H1 (cell line): ENCODE measurements around the gene CAMK2A. TPM values are rescaled to one million over a fixed set of nuclear protein-coding genes. Genes with fewer than 3 reads are reported as not detected.

Experiments used
- CTCF ChIA-PET: fragments of 300-600 bp; sonication (Branson Sonifier 250); formaldehyde crosslinking; loops from one replicate; lab custom pipeline; 2021; ENCODE audit not compliant: partially characterized antibody; lab: Charles Lee
- POLR2A ChIA-PET: fragments of 300-600 bp; sonication (Branson Sonifier 250); formaldehyde crosslinking; loops from one replicate; lab custom pipeline; 2021; ENCODE audit warnings: inconsistent platforms; ENCODE audit not compliant: partially characterized antibody; lab: Charles Lee
- DNase-seq, 2 experiments: peaks; one replicate each; pipeline versions ENCODE4 v3.0.0 to v3.0.0-alpha.2; 2010 to 2022; ENCODE audit warnings: low spot score in 2 of 2, low read depth in 1 of 2, mixed read lengths in 1 of 2
- FAIRE-seq: peaks from 2 replicates; lab custom pipeline; 2011; peaks lifted over from hg19 to GRCh38; lab: Jason Lieb, UNC
- H2AFZ ChIP-seq: 2 replicates; pipeline ENCODE4 v1.8.1; 2012; ENCODE audit warnings: low read length, inconsistent platforms
- H2AK5ac ChIP-seq: 2 replicates; pipeline ENCODE4 v1.6.1; 2013; ENCODE audit warnings: low read depth, low read length
- H2BK120ac ChIP-seq: replicated peaks from 2 replicates; pipeline ENCODE3; 2013; ENCODE audit warnings: low read depth, low read length, inconsistent platforms
- H2BK12ac ChIP-seq: 2 replicates; pipeline ENCODE4 v1.6.1; 2013; ENCODE audit warnings: low read depth, low read length
- H2BK15ac ChIP-seq: 2 replicates; pipeline ENCODE4 v1.6.1; 2013; ENCODE audit warnings: low read length
- H2BK20ac ChIP-seq: 2 replicates; pipeline ENCODE4 v1.6.1; 2013; ENCODE audit warnings: low read length
- H2BK5ac ChIP-seq: 2 replicates; pipeline ENCODE4 v1.6.1; 2013; ENCODE audit warnings: low read depth, low read length
- H3K14ac ChIP-seq: 2 replicates; pipeline ENCODE4 v1.6.1; 2013; ENCODE audit warnings: inconsistent platforms; ENCODE audit not compliant: insufficient read length
- H3K18ac ChIP-seq: 2 replicates; pipeline ENCODE4 v1.6.1; 2013; ENCODE audit warnings: low read length; ENCODE audit errors: extremely low read depth
- H3K23ac ChIP-seq: 2 replicates; pipeline ENCODE4 v1.6.1; 2013; ENCODE audit warnings: inconsistent platforms; ENCODE audit not compliant: insufficient read length
- H3K23me2 ChIP-seq: 2 replicates; pipeline ENCODE4 v1.6.1; 2013; ENCODE audit warnings: low read depth, low read length
- H3K27ac ChIP-seq: 2 replicates; pipeline ENCODE4 v1.6.1; 2011; ENCODE audit warnings: low read depth, low read length, inconsistent platforms
- H3K27me3 ChIP-seq, 4 experiments: replicated peaks in 1 of 4; 1 replicate in 1 of 4; 2 replicates in 3 of 4; pipeline versions ENCODE4 v1.6.1 to v1.8.1; 2011 to 2013; ENCODE audit warnings: low read length in 3 of 4, mild to moderate bottlenecking in 3 of 4, inconsistent platforms in 2 of 4, mixed read lengths in 2 of 4, moderate library complexity in 1 of 4; ENCODE audit not compliant: control insufficient read depth in 3 of 4, insufficient read depth in 3 of 4; ENCODE audit errors: extremely low read depth in 1 of 4
- H3K36me3 ChIP-seq, 4 experiments: 2 replicates each; pipeline versions ENCODE4 v1.6.1 to v1.8.1; 2011 to 2013; ENCODE audit warnings: mild to moderate bottlenecking in 4 of 4, low read length in 3 of 4, moderate library complexity in 2 of 4, control low read depth in 1 of 4, inconsistent platforms in 1 of 4; ENCODE audit not compliant: insufficient read depth in 4 of 4, control insufficient read depth in 2 of 4
- H3K4ac ChIP-seq: replicated peaks from 2 replicates; pipeline ENCODE3; 2013; ENCODE audit warnings: low read length, low read depth, mixed read lengths, inconsistent platforms; ENCODE audit not compliant: insufficient read length
- H3K4me1 ChIP-seq, 4 experiments: replicated peaks in 1 of 4; 1 replicate in 1 of 4; 2 replicates in 3 of 4; pipeline versions ENCODE4 v1.6.1 to v1.8.1; 2011 to 2013; ENCODE audit warnings: low read length in 3 of 4, inconsistent platforms in 2 of 4, mixed read lengths in 1 of 4; ENCODE audit not compliant: insufficient read depth in 4 of 4, control insufficient read depth in 3 of 4
- H3K4me2 ChIP-seq, 2 experiments: 2 replicates each; pipeline versions ENCODE4 v1.6.1 to v1.8.1; 2011 to 2013; ENCODE audit warnings: low read depth in 2 of 2, low read length in 2 of 2, control low read depth in 1 of 2, inconsistent platforms in 1 of 2, mild to moderate bottlenecking in 1 of 2; ENCODE audit not compliant: insufficient read depth in 1 of 2
- H3K4me3 ChIP-seq, 4 experiments: fragments of 200-600, 300-600 bp in 1 of 4; sonication (generic), shearing (Covaris generic), sonication (Bioruptor Twin) in 1 of 4; 2 replicates each; pipeline versions ENCODE4 v1.5.1 to v1.8.1; 2011 to 2016; ENCODE audit warnings: low read length in 4 of 4, low read depth in 3 of 4, control low read depth in 2 of 4, inconsistent platforms in 2 of 4, mild to moderate bottlenecking in 2 of 4, mixed read lengths in 1 of 4, moderate library complexity in 1 of 4; ENCODE audit not compliant: insufficient read depth in 2 of 4; ENCODE audit errors: extremely low read depth in 1 of 4
- H3K56ac ChIP-seq: replicated peaks from 2 replicates; pipeline ENCODE3; 2013; ENCODE audit warnings: low read depth, mild to moderate bottlenecking, mixed read lengths, low read length, inconsistent platforms; ENCODE audit not compliant: insufficient read length
- H3K79me1 ChIP-seq: 2 replicates; pipeline ENCODE4 v1.6.1; 2013; ENCODE audit warnings: low read depth, low read length, control low read depth
- H3K79me2 ChIP-seq, 2 experiments: 2 replicates each; pipeline versions ENCODE4 v1.6.1 to v1.8.1; 2012 to 2013; ENCODE audit warnings: low read length in 2 of 2, mild to moderate bottlenecking in 2 of 2, inconsistent platforms in 1 of 2; ENCODE audit not compliant: insufficient read depth in 2 of 2, control insufficient read depth in 1 of 2
- H3K9ac ChIP-seq, 4 experiments: replicated peaks in 1 of 4; 1 replicate in 1 of 4; 2 replicates in 3 of 4; pipeline versions ENCODE4 v1.6.1 to v1.8.1; 2011 to 2013; ENCODE audit warnings: low read depth in 3 of 4, low read length in 3 of 4, control low read depth in 2 of 4, mild to moderate bottlenecking in 2 of 4, moderate library complexity in 2 of 4, inconsistent platforms in 1 of 4; ENCODE audit errors: extremely low read depth in 1 of 4
- H3K9me3 ChIP-seq, 2 experiments: 2 replicates each; pipeline versions ENCODE4 v1.6.1 to v1.8.1; 2012 to 2013; ENCODE audit warnings: mild to moderate bottlenecking in 2 of 2, moderate library complexity in 2 of 2, control low read depth in 1 of 2, inconsistent platforms in 1 of 2, low read depth in 1 of 2, low read length in 1 of 2, mixed read lengths in 1 of 2; ENCODE audit not compliant: insufficient read depth in 2 of 2
- H4K20me1 ChIP-seq, 2 experiments: replicated peaks in 1 of 2; 2 replicates each; pipeline versions ENCODE3 to v1.8.1; 2011 to 2013; ENCODE audit warnings: inconsistent platforms in 2 of 2, low read length in 2 of 2, mild to moderate bottlenecking in 1 of 2; ENCODE audit not compliant: insufficient read depth in 2 of 2, control insufficient read depth in 1 of 2
- H4K5ac ChIP-seq: 2 replicates; pipeline ENCODE4 v1.6.1; 2013; ENCODE audit warnings: low read length, low read depth, mixed read lengths, inconsistent platforms; ENCODE audit not compliant: insufficient read length
- H4K8ac ChIP-seq: 2 replicates; pipeline ENCODE4 v1.8.0; 2013; ENCODE audit warnings: mild to moderate bottlenecking, moderate library complexity, low read length, inconsistent platforms; ENCODE audit not compliant: insufficient read depth; ENCODE audit errors: extremely low read depth
- H4K91ac ChIP-seq: replicated peaks from 2 replicates; pipeline ENCODE3; 2013; ENCODE audit warnings: low read length, mixed read lengths, inconsistent platforms; ENCODE audit not compliant: insufficient read length
- BCL11A ChIP-seq, 2 experiments: IDR thresholded peaks; one replicate each; pipeline ENCODE4 v1.6.1; 2011; ENCODE audit warnings: low read depth in 2 of 2, low read length in 2 of 2, mild to moderate bottlenecking in 2 of 2
- CBX5 ChIP-seq: fragments of 300-800, 300-1000 bp; sonication (generic); IDR thresholded peaks from 2 replicates; pipeline ENCODE4 v1.7.1; 2016; ENCODE audit warnings: antibody characterized with exemption, low read length, low read depth
- CREB1 ChIP-seq: IDR thresholded peaks from 2 replicates; pipeline ENCODE4 v1.6.1; 2012; ENCODE audit warnings: inconsistent platforms
- FOSL1 ChIP-seq: IDR thresholded peaks from 2 replicates; pipeline ENCODE4 v1.6.1; 2011; ENCODE audit warnings: mild to moderate bottlenecking, low read depth, low read length, moderate library complexity; ENCODE audit not compliant: insufficient read depth
- GABPA ChIP-seq: IDR thresholded peaks from 2 replicates; pipeline ENCODE4 v1.6.1; 2011; ENCODE audit warnings: mild to moderate bottlenecking, low read length, moderate library complexity, borderline replicate concordance; ENCODE audit not compliant: insufficient read depth
- MAFK ChIP-seq: IDR thresholded peaks from 2 replicates; pipeline ENCODE4 v1.6.1; 2012; ENCODE audit warnings: low read depth, mild to moderate bottlenecking, improper control_type of control experiment, low read length
- POLR2AphosphoS5 ChIP-seq: IDR thresholded peaks from 2 replicates; pipeline ENCODE4 v1.6.1; 2011; ENCODE audit warnings: low read depth, low read length
- POU5F1 ChIP-seq: IDR thresholded peaks from 2 replicates; pipeline ENCODE4 v1.6.1; 2011; ENCODE audit warnings: low read depth, mild to moderate bottlenecking, low read length, moderate library complexity
- RBBP5 ChIP-seq: IDR thresholded peaks from 2 replicates; pipeline ENCODE4 v1.7.1; 2012; ENCODE audit warnings: low read depth, mild to moderate bottlenecking, inconsistent platforms, low read length, moderate library complexity, borderline replicate concordance
- SIN3A ChIP-seq, 2 experiments: IDR thresholded peaks in 1 of 2; conservative IDR thresholded peaks in 1 of 2; 2 replicates each; pipeline ENCODE4 v1.6.1; 2011 to 2012; ENCODE audit warnings: low read length in 2 of 2, improper control_type of control experiment in 1 of 2, low read depth in 1 of 2, mild to moderate bottlenecking in 1 of 2
- SRF ChIP-seq: IDR thresholded peaks from 2 replicates; pipeline ENCODE4 v1.6.1; 2011; ENCODE audit warnings: mild to moderate bottlenecking, low read depth, low read length, moderate library complexity
- TAF7 ChIP-seq: optimal IDR thresholded peaks from 2 replicates; pipeline ENCODE3; 2011; ENCODE audit warnings: low read depth, mild to moderate bottlenecking, inconsistent platforms, low read length, moderate library complexity, borderline replicate concordance
- USF2 ChIP-seq: IDR thresholded peaks from 2 replicates; pipeline ENCODE4 v1.6.1; 2011; ENCODE audit warnings: low read length, improper control_type of control experiment
- WGBS, 2 experiments: shearing (Covaris generic) in 1 of 2; methylation state at CpG; one replicate each; pipeline versions ENCODE4 v1.1.6 to v1.1.7; 2013 to 2015; ENCODE audit warnings: low lambda C conversion rate in 2 of 2, mixed read lengths in 2 of 2, inconsistent platforms in 1 of 2, low coverage in 1 of 2, missing lambda C conversion rate in 1 of 2; ENCODE audit not compliant: insufficient replicate concordance in 2 of 2, insufficient coverage in 1 of 2, insufficient read length in 1 of 2; ENCODE audit errors: extremely low coverage in 1 of 2, missing lambda C conversion rate in 1 of 2; 5-methylcytosine and 5-hydroxymethylcytosine counted together
- polyA plus RNA-seq, 7 experiments: library from polyadenylated mRNA; depleted of rRNA in 3 of 7; stranded (reverse) in 5 of 7; unstranded in 2 of 7; fragments of >200 nt in 5 of 7; fragments of 200-250 nt in 2 of 7; gene quantifications; 1 replicate in 5 of 7; 2 replicates in 1 of 7; 4 replicates in 1 of 7; pipeline versions ENCODE4 v1.2.1 to v1.2.3, GENCODE V29; 2011 to 2013; ENCODE audit warnings: missing spikeins in 2 of 7, mixed read lengths in 2 of 7
- total RNA-seq: library from RNA; stranded (reverse); fragmentation: NEBNext Ultra II Directional; extraction: Animal tissue kit (Norgen Biotek cat#: 25700); gene quantifications from 2 replicates; pipeline ENCODE4 v1.2.1, GENCODE V29; 2021

Gene CAMK2A
- total and polyA plus RNA-seq, 2 of the 8 experiments (the other 6 are each of a cell fraction or from before 2014, with no cell fraction given), result 0.20 to 0.28 TPM

GRCh38 chr5:150281987-150282386 lies 7.6 kb downstream of the CAMK2A start:
- Histone ChIP-seq H4K5ac (no peak overlapping the region), H3K9me3 (no peaks in the 10 kb centered on the region), H3K56ac (no peak overlapping the region), H3K23ac (no peak overlapping the region), H4K20me1 (peaks cover 0 to 4% of the 10 kb centered on the region in 2 experiments), H4K8ac (no peak overlapping the region), H3K4me2 (no peak overlapping the region), H3K27me3 (0 out of 7 replicates have a peak, but pooled peaks cover 0 to 2% (median 0%) of the 10 kb centered on the region in 4 experiments), H3K18ac (no peak overlapping the region), H2AK5ac (no peak overlapping the region), H3K4me1 (peaks cover 0 to 3% (median 0%) of the 10 kb centered on the region in 4 experiments; a peak in 2 of 7 replicates), H3K14ac (no peak overlapping the region), H3K27ac (no peak overlapping the region), H3K79me2 (no peaks in the 10 kb centered on the region), H3K36me3 (no peaks in the 10 kb centered on the region), H3K4ac (no peak overlapping the region), H2AFZ (no peak overlapping the region), H2BK120ac (no peak overlapping the region), H2BK15ac (no peak overlapping the region), H3K4me3 (no peak overlapping the region), H2BK5ac (no peak overlapping the region), H3K79me1 (no peaks in the 10 kb centered on the region), H3K9ac (no peak overlapping the region), H2BK12ac (no peak overlapping the region), H4K91ac (peak overlapping the region; percentile 6), H3K23me2 (no peaks in the 10 kb centered on the region), H2BK20ac (no peak overlapping the region)
- no peak for DNase-seq
- POLR2A ChIA-PET, result no interaction called here
- CTCF ChIA-PET, result interaction anchor here (0.7 to 0.9 kb wide), 3 partner anchors 43 to 159 kb away, joined by 3 read pairs; no protein-coding TSS in a partner anchor
- 86% methylated on average over 8 of the region's 8 CpGs; no CpG with 5 or more reads in 1 of the 2 experiments for WGBS, 2 experiments
- FAIRE-seq, result no peak
- TF ChIP-seq FOSL1, result no peak
- no peak for TF ChIP-seq CBX5
- no peak for TF ChIP-seq USF2
- no peak for TF ChIP-seq MAFK
- TF ChIP-seq TAF7, result no peak
- TF ChIP-seq GABPA, result no peak
- TF ChIP-seq BCL11A (IDR thresholded peaks at IDR 0.05; ENCODE audit: low read depth in 2 of 2, low read length in 2 of 2), result no peak
- no peak for TF ChIP-seq CREB1
- TF ChIP-seq POU5F1, result no peak
- TF ChIP-seq RBBP5, result no peak
- TF ChIP-seq POLR2AphosphoS5, result no peak
- no peak for TF ChIP-seq SIN3A (conservative IDR thresholded peaks at IDR 0.05 in 1 of 2, IDR thresholded peaks at IDR 0.05 in 1 of 2; ENCODE audit: low read depth in 1 of 2, low read length in 2 of 2)
- TF ChIP-seq SRF, result no peak
